Measurements from ENCODE around the gene PTPRN2.

Gene PTPRN2

DNA sequence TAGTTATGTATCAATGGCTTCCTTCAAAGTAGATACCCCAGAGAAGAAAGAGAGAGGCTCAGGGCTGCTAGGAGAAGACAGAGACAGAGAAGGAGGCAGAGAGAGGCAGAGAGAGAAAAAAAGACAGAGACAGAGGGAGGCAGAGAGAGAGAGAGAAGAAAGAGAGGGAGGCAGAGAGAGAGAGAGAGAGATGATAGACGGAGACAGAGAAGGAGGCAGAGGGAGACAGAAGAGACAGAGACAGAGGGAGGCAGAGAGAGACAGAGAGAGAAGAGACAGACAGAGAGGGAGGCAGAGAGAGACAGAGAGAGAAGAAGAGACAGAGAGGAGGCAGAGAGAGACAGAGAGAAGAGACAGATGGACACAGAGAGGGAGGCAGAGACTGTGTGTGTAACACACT lies 1062.9 kb downstream of the PTPRN2 start:
- no peak for DNase-seq (ENCODE audit: low read depth in 2 of 2)

GRCh38 chr7:157523766-157524421 lies 1063.7 kb downstream of the PTPRN2 start:
- DNase-seq (ENCODE audit: low read depth in 2 of 2), result no peak

- no peak for DNase-seq (ENCODE audit: low read depth in 2 of 2)
Observed at GRCh38 chr7:157523371-157523765, 1064.3 kb downstream of the PTPRN2 start.

- DNase-seq (ENCODE audit: low read depth in 2 of 2), result no peak
Observed at GRCh38 chr7:157522954-157523353, 1064.7 kb downstream of the PTPRN2 start.

DNA sequence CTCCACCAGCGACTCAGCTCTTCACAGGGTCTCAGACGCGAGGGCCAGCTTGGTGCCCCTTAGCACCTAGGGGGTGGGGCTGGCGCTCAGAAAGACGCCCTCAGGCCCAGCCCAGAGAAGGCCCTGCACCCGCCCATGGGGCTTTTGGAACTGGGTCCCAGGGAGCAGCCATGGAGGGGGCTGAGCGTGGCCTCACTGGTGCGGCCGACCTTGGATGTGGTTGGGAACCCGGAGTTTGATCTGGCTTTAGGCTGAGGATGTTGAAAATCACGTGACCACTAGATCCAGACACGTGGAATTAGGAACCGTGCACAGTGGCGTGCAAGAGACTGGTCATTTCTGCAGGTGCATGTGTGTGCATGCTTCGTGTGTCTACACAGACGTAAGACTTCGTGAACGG lies 1065.4 kb downstream of the PTPRN2 start:
- DNase-seq (ENCODE audit: low read depth in 2 of 2), result no peak

GRCh38 chr7:157521752-157522151 lies 1065.9 kb downstream of the PTPRN2 start:
- no peak for DNase-seq (ENCODE audit: low read depth in 2 of 2)

- DNase-seq (ENCODE audit: low read depth in 2 of 2), result no peak
Observed at GRCh38 chr7:157521061-157521731, 1066.4 kb downstream of the PTPRN2 start.

DNA sequence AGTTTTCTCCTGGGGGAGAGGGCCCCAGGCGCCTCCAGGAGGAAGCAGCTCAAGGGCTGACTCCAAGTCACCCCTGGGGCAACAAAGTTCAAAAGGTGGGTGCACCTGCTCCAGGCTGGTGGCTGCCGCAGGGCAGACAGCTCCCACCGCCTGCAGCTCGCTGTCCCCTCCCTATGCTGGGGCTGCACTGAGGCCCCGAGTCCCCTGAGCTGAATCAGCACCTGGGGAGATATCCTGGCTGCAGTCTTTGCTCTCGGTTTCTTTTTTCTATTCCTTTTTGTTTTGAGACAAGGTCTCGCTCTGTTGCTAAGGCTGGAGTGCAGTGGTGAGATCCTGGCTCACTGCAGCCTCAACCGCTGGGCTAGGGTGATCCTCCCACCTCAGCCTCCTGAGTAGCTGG lies 1067.4 kb downstream of the PTPRN2 start:
- DNase-seq (ENCODE audit: low read depth in 2 of 2), result no peak

DNA sequence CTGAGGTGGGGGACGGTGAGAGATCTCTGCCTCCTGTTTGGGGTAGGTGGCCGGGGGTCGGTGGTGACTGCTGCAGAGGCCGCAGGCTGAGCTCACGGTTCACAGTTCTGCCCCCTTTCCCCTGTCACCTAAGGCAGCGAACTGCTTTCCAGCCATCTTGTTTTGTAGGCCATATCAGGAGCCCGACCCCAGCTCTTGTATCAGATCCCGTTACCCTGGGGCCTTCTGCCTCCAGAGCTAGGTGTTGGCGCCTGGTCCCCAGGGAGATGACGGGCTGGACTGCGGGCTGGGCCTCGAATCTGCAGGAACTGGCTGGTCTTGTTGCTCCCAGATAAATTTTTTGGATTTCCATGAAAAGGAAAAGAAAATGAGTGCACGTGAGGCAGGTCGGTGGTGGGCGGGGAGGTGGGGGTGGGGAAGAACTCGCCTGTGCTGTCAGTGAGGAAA lies 1067.8 kb downstream of the PTPRN2 start:
- no peak for DNase-seq (ENCODE audit: low read depth in 2 of 2)

DNA sequence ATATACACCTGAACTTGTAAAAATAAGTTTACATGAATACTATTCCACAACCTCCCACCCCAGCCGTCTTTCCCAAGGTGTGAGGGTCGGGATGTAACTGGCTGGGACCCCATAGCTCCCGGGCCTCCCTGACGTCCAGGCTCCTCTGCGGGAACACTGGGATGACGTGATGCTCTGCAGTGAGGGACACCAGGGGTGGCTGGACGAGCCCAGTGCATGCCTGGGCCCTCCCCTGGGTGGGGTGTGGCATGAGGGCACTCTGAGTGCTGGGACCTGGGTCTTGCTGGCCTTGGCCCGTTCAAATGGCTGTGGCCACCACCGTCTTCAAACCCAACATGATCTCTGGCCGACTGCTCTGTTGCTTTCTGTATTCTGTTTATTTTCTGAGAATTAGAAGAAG lies 1068.4 kb downstream of the PTPRN2 start:
- DNase-seq (ENCODE audit: low read depth in 2 of 2), result no peak

- DNase-seq (ENCODE audit: low read depth in 2 of 2), result no peak
Observed at GRCh38 chr7:157518514-157519175, 1069.0 kb downstream of the PTPRN2 start.

DNA sequence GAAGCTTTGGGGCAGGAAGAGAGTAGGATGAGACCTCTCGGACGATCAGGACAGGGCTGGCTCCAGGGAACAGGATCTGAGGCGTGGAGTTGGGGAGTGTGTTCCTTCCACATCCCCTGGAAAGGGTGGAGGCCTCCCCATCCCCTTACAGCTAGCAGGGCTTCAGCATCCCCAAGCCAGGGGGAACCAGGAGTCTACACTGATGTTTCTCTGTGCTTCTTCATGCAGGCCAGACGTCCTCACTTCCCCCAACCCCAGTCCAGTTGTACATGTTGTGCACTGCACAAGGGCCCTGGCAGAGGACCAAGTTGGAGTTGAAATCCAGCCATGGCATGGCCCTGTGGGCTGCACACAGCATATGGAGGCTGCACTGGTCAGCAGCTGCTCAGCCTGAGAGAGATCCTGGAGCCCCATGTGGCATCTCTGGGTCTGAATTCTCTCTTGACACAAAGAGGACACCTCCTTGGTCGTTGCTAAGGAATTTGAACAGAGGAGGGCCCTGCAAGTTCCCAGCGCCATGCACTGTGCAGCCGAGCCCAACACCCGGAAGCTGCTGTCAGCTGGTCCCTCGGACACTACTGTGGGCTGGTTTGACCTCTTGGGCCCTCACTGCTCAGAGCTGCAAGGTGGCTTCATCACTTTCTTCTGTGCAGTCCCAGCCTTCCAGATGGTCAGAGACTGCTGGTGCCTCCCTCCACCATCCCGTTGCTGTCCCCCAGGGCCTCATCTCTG lies 1069.7 kb downstream of the PTPRN2 start:
- no peak for DNase-seq (ENCODE audit: low read depth in 2 of 2)

- no peak for DNase-seq (ENCODE audit: low read depth in 2 of 2)
Observed at GRCh38 chr7:157516911-157517781, 1070.5 kb downstream of the PTPRN2 start.

DNA sequence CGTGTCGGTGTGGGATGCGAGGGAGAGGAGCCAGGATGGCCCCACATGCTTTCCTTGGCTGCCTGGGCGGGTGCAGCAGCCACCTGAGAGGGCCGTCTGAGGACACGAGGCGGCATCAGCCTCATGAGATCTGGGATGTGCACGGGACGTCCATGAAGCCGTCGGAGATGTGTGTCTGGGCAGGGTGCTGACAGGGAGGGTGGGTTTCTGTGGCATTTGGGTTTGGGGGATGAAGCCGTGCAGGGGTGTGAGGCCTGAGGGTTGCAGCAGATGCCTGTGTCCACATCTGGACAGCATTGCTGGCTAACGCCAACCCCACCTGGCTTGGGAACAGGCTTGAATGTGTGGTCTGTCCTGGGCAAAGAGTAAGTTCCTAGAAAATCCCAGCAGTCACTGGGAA lies 1071.3 kb downstream of the PTPRN2 start:
- no peak for DNase-seq (ENCODE audit: low read depth in 2 of 2)

DNA sequence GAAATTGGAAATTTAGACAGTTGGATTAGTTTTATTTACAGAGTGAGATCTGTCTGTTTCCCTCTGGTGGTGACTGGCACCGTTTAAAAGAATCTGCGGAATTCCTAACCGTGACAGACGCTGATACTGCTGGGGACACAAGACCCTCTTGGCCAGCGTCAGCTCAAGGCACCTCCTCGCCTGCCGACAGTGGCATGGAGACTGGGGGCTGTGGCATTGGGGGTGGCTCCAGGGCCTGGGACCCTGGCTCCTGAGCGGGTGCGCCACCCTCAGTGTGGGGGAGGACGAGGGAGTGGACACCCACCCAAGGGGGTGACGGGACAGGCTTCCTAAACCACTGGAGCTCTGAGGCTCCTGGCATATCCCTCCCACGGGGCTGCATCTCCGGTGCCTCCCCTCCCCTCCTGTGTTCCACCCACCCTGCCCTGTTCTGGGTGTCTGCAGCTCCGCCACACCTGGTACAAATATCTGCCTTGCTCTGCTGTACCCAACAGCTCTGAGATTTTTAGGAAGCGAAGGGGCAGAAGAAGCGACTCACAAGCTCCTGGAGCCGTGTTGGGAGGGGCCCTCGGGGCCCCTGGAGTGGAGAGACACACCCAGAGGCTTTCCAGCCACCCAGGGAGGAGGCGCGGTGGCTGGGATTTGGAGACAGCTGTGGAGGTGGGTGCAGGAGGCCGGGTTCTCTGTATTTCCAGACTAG lies 1072.1 kb downstream of the PTPRN2 start:
- DNase-seq (ENCODE audit: low read depth in 2 of 2), result no peak

DNA sequence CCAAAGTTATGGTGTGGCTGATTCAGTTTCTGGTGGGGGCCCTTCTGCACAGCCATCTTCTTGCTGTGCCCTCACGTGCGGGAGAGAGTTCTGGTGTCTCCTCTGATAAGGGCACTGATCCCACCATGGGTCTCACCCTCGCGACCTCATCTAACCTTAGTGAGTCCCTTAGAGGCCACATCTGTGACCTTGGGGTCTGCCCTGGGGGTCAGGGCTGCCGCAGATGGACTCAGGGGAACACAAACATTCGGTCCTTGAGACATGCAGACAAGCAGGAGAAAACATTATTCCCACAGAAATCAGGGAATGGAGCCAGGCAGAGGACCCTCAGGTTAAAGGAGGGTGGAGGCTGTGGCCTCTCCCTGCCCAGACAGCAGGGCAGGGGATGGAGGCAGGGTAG lies 1072.9 kb downstream of the PTPRN2 start:
- no peak for DNase-seq (ENCODE audit: low read depth in 2 of 2)

- no peak for DNase-seq (ENCODE audit: low read depth in 2 of 2)
Observed at GRCh38 chr7:157514306-157514705, 1073.3 kb downstream of the PTPRN2 start.

GRCh38 chr7:157513682-157514081 lies 1073.9 kb downstream of the PTPRN2 start:
- no peak for DNase-seq (ENCODE audit: low read depth in 2 of 2)

- DNase-seq (ENCODE audit: low read depth in 2 of 2), result no peak
Observed at GRCh38 chr7:157513162-157513621, 1074.4 kb downstream of the PTPRN2 start.

- DNase-seq (ENCODE audit: low read depth in 2 of 2), result no peak
Observed at GRCh38 chr7:157509226-157509625, 1078.4 kb downstream of the PTPRN2 start.

DNA sequence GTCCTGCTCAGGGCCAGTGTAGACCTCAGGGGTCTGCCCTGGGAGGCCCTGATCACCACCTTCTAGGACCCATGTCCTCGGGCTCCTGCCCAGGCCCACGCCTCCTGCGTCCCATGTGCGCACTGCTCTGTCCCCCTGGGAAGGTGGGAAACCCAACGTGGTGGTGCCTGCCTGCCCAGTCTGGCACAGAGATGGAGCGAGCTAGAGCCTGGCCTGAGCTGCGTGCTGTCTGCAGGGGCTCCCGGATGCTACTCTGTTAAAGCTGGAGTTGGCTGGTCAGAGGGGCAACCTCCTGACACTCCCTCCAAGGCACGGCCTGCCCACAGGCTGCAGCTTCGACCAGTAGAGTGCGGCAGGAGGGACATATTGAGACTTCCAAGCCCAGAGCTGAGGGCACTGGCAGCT lies 1079.1 kb downstream of the PTPRN2 start:
- DNase-seq (ENCODE audit: low read depth in 2 of 2), result no peak
